HEK293 (cell line): ENCODE results near the gene SKOR1.

Experiments
- BCL11B ChIP-seq: fragments of 450-650 bp; formaldehyde crosslinking; IDR thresholded peaks from 2 replicates; pipeline ENCODE4 v1.5.1; 2016; ENCODE audit warnings: low read depth, missing biosample characterization, missing genetic modification characterization
- GFI1B ChIP-seq: fragments of 450-650 bp; formaldehyde crosslinking; IDR thresholded peaks from 2 replicates; pipeline ENCODE4 v1.5.1; 2016; ENCODE audit warnings: missing biosample characterization, missing genetic modification characterization
- GLIS1 ChIP-seq: fragments of 450-650 bp; formaldehyde crosslinking; IDR thresholded peaks from 2 replicates; pipeline ENCODE4 v1.5.1; 2016; ENCODE audit warnings: missing biosample characterization, missing genetic modification characterization
- KLF8 ChIP-seq: fragments of 450-650 bp; formaldehyde crosslinking; IDR thresholded peaks from 2 replicates; pipeline ENCODE4 v1.5.1; 2016; ENCODE audit warnings: missing biosample characterization, missing genetic modification characterization
- SP2 ChIP-seq: fragments of 450-650 bp; formaldehyde crosslinking; IDR thresholded peaks from 2 replicates; pipeline ENCODE4 v1.5.1; 2016; ENCODE audit warnings: missing biosample characterization, missing genetic modification characterization
- TRIM28 ChIP-seq: IDR thresholded peaks from 2 replicates; pipeline ENCODE4 v1.6.1; 2011; ENCODE audit warnings: low read length, control low read depth, borderline replicate concordance
- WT1 ChIP-seq: fragments of 450-650 bp; formaldehyde crosslinking; IDR thresholded peaks from 2 replicates; pipeline ENCODE4 v1.5.1; 2016; ENCODE audit warnings: missing biosample characterization, missing genetic modification characterization
- ZFP69B ChIP-seq: fragments of 450-650 bp; formaldehyde crosslinking; IDR thresholded peaks from 2 replicates; pipeline ENCODE4 v1.5.1; 2016; ENCODE audit warnings: missing biosample characterization, missing genetic modification characterization
- ZNF10 ChIP-seq: fragments of 450-650 bp; formaldehyde crosslinking; IDR thresholded peaks from 2 replicates; pipeline ENCODE4 v1.5.1; 2017; ENCODE audit warnings: missing biosample characterization, missing genetic modification characterization
- ZNF114 ChIP-seq: fragments of 450-650 bp; formaldehyde crosslinking; IDR thresholded peaks from 2 replicates; pipeline ENCODE4 v1.5.0; 2017; ENCODE audit warnings: missing biosample characterization, missing genetic modification characterization
- ZNF138 ChIP-seq: fragments of 450-650 bp; formaldehyde crosslinking; IDR thresholded peaks from 2 replicates; pipeline ENCODE4 v1.5.1; 2016; ENCODE audit warnings: missing biosample characterization, missing genetic modification characterization, borderline replicate concordance
- ZNF18 ChIP-seq: fragments of 450-650 bp; formaldehyde crosslinking; IDR thresholded peaks from 2 replicates; pipeline ENCODE4 v1.5.1; 2016; ENCODE audit warnings: missing biosample characterization, missing genetic modification characterization
- ZNF184 ChIP-seq: fragments of 450-650 bp; IDR thresholded peaks from 2 replicates; pipeline ENCODE4 v1.5.1; 2018; ENCODE audit warnings: missing biosample characterization, mild to moderate bottlenecking, missing genetic modification characterization
- ZNF214 ChIP-seq: fragments of 450-650 bp; formaldehyde crosslinking; IDR thresholded peaks from 2 replicates; pipeline ENCODE4 v1.5.1; 2017; ENCODE audit warnings: missing biosample characterization, mild to moderate bottlenecking, missing genetic modification characterization, borderline replicate concordance
- ZNF23 ChIP-seq: fragments of 450-650 bp; formaldehyde crosslinking; IDR thresholded peaks from 2 replicates; pipeline ENCODE4 v1.5.1; 2016; ENCODE audit warnings: missing biosample characterization, missing genetic modification characterization, borderline replicate concordance
- ZNF391 ChIP-seq: fragments of 450-650 bp; formaldehyde crosslinking; IDR thresholded peaks from 2 replicates; pipeline ENCODE4 v1.5.1; 2016; ENCODE audit warnings: low read depth, missing biosample characterization, missing genetic modification characterization, borderline replicate concordance
- ZNF394 ChIP-seq: fragments of 450-650 bp; formaldehyde crosslinking; IDR thresholded peaks from 2 replicates; pipeline ENCODE4 v1.5.1; 2016; ENCODE audit warnings: missing biosample characterization, missing genetic modification characterization, mild to moderate bottlenecking, moderate library complexity, borderline replicate concordance
- ZNF449 ChIP-seq: fragments of 450-650 bp; formaldehyde crosslinking; IDR thresholded peaks from 2 replicates; pipeline ENCODE4 v1.5.1; 2017; ENCODE audit warnings: missing biosample characterization, mild to moderate bottlenecking, missing genetic modification characterization, moderate library complexity
- ZNF473 ChIP-seq: fragments of 450-650 bp; formaldehyde crosslinking; IDR thresholded peaks from 2 replicates; pipeline ENCODE4 v1.5.1; 2017; ENCODE audit warnings: missing biosample characterization, missing genetic modification characterization
- ZNF513 ChIP-seq: fragments of 450-650 bp; IDR thresholded peaks from 2 replicates; pipeline ENCODE4 v1.5.1; 2018; ENCODE audit warnings: missing biosample characterization, missing genetic modification characterization
- ZNF529 ChIP-seq: fragments of 450-650 bp; formaldehyde crosslinking; IDR thresholded peaks from 2 replicates; pipeline ENCODE4 v1.5.1; 2017; ENCODE audit warnings: missing genetic modification characterization, missing biosample characterization; ENCODE audit not compliant: insufficient replicate concordance
- ZNF600 ChIP-seq: fragments of 450-650 bp; formaldehyde crosslinking; IDR thresholded peaks from 2 replicates; pipeline ENCODE4 v1.5.1; 2016; ENCODE audit warnings: missing biosample characterization, missing genetic modification characterization
- ZNF629 ChIP-seq: fragments of 450-650 bp; formaldehyde crosslinking; IDR thresholded peaks from 2 replicates; pipeline ENCODE4 v1.5.1; 2017; ENCODE audit warnings: missing biosample characterization, missing genetic modification characterization
- ZNF768 ChIP-seq: fragments of 450-650 bp; formaldehyde crosslinking; IDR thresholded peaks from 2 replicates; pipeline ENCODE4 v1.5.1; 2018; ENCODE audit warnings: missing biosample characterization, mild to moderate bottlenecking, missing genetic modification characterization
- ZNF791 ChIP-seq: fragments of 450-650 bp; formaldehyde crosslinking; IDR thresholded peaks from 2 replicates; pipeline ENCODE4 v1.5.1; 2016; ENCODE audit warnings: missing biosample characterization, missing genetic modification characterization
- ZNF792 ChIP-seq: fragments of 450-650 bp; formaldehyde crosslinking; IDR thresholded peaks from 2 replicates; pipeline ENCODE4 v1.5.1; 2016; ENCODE audit warnings: missing biosample characterization, missing genetic modification characterization
- ZSCAN5A ChIP-seq: fragments of 450-650 bp; formaldehyde crosslinking; IDR thresholded peaks from 2 replicates; pipeline ENCODE4 v1.5.1; 2016; ENCODE audit warnings: missing biosample characterization, missing genetic modification characterization
- TF ChIP-seq, protein P1 (sequence below): fragments of 450-650 bp; formaldehyde crosslinking; IDR thresholded peaks from 2 replicates; pipeline ENCODE4 v1.5.1; 2017; ENCODE audit warnings: missing biosample characterization, missing genetic modification characterization
- TF ChIP-seq, protein P2 (sequence below): fragments of 450-650 bp; formaldehyde crosslinking; IDR thresholded peaks from 2 replicates; pipeline ENCODE4 v1.5.1; 2016; ENCODE audit warnings: missing biosample characterization, missing genetic modification characterization
- TF ChIP-seq, protein P3 (sequence below): fragments of 450-650 bp; formaldehyde crosslinking; IDR thresholded peaks from 2 replicates; pipeline ENCODE4 v1.5.1; 2016; ENCODE audit warnings: missing biosample characterization, missing genetic modification characterization

Gene SKOR1

DNA sequence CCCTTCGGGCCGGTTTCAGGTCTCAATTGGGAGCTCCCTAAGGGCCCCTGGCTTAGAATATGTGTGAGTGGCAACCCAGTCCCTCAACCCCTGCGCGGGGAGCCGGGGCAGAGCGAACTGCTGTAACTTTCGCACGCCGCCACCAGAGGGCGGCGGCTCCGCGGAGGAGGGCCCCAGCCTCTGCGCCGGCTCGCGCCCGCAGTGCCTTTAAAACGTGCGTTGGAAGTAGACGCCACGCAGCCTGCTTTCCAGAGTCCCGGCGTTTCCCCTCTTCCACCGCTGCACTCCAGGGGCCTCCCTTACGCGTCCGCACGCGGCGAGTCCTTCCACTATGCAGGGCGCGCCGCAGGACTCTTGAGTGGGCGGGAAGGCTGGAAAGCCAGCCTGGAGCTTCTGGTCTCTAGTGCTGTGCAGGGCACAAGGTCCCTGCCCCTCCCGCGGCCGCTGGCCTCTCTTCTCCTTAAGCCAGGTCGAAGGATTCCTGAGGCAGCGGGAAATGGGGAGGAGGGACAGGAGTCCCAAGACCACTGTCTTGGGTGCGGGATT is 38.2 kb downstream of the SKOR1 start (continued):
- no peak for TF ChIP-seq ZNF114 (tag by site-specific recombination)
- 0 out of 2 replicates have a peak, but pooled peaks have one; percentile 19 for TF ChIP-seq ZNF10 (tag by site-specific recombination)
- no peak for TF ChIP-seq ZNF23 (tag by site-specific recombination)
- TF ChIP-seq ZFP69B (tag by site-specific recombination): peak; percentile 78; the same call in 1 of the 2 replicates
- TF ChIP-seq ZNF792: no peak
- TF ChIP-seq GFI1B (tag by site-specific recombination): no peak
- peak; percentile 59; the same call in 1 of the 2 replicates for TF ChIP-seq ZNF184 (tag by site-specific recombination)
- TF ChIP-seq ZNF600 (tag by site-specific recombination): peak; percentile 92
- TF ChIP-seq, protein P1, sequence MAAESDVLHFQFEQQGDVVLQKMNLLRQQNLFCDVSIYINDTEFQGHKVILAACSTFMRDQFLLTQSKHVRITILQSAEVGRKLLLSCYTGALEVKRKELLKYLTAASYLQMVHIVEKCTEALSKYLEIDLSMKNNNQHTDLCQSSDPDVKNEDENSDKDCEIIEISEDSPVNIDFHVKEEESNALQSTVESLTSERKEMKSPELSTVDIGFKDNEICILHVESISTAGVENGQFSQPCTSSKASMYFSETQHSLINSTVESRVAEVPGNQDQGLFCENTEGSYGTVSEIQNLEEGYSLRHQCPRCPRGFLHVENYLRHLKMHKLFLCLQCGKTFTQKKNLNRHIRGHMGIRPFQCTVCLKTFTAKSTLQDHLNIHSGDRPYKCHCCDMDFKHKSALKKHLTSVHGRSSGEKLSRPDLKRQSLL (tag by site-specific recombination): no peak
- 0 out of 2 replicates have a peak, but pooled peaks have one; percentile 13 for TF ChIP-seq ZNF394 (tag by site-specific recombination)
- TF ChIP-seq ZNF138: no peak
- no peak for TF ChIP-seq BCL11B (tag by site-specific recombination)
- no peak for TF ChIP-seq ZNF18 (tag by site-specific recombination)
- peak; percentile 56; the same call in 1 of the 2 replicates for TF ChIP-seq ZSCAN5A (tag by site-specific recombination)
- TF ChIP-seq WT1 (tag by site-specific recombination): no peak
- no peak for TF ChIP-seq ZNF449 (tag by site-specific recombination)
- TF ChIP-seq, protein P2, sequence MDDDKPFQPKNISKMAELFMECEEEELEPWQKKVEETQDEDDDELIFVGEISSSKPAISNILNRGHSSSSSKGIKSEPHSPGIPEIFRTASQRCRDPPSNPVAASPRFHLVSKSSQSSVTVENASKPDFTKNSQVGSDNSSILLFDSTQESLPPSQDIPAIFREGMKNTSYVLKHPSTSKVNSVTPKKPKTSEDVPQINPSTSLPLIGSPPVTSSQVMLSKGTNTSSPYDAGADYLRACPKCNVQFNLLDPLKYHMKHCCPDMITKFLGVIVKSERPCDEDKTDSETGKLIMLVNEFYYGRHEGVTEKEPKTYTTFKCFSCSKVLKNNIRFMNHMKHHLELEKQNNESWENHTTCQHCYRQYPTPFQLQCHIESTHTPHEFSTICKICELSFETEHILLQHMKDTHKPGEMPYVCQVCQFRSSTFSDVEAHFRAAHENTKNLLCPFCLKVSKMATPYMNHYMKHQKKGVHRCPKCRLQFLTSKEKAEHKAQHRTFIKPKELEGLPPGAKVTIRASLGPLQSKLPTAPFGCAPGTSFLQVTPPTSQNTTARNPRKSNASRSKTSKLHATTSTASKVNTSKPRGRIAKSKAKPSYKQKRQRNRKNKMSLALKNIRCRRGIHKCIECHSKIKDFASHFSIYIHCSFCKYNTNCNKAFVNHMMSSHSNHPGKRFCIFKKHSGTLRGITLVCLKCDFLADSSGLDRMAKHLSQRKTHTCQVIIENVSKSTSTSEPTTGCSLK (tag by site-specific recombination): no peak
- peak; percentile 23; the same call in 1 of the 2 replicates for TF ChIP-seq ZNF768
- TF ChIP-seq, protein P3, sequence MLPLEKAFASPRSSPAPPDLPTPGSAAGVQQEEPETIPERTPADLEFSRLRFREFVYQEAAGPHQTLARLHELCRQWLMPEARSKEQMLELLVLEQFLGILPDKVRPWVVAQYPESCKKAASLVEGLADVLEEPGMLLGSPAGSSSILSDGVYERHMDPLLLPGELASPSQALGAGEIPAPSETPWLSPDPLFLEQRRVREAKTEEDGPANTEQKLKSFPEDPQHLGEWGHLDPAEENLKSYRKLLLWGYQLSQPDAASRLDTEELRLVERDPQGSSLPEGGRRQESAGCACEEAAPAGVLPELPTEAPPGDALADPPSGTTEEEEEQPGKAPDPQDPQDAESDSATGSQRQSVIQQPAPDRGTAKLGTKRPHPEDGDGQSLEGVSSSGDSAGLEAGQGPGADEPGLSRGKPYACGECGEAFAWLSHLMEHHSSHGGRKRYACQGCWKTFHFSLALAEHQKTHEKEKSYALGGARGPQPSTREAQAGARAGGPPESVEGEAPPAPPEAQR (tag by site-specific recombination): no peak
- no peak for TF ChIP-seq ZNF473 (tag by site-specific recombination)
- TF ChIP-seq ZNF629: 0 out of 2 replicates have a peak, but pooled peaks have one; percentile 37
- TF ChIP-seq ZNF214: no peak
- TF ChIP-seq ZNF513: no peak
- peak; percentile 33; the same call in 1 of the 2 replicates for TF ChIP-seq SP2 (tag by site-specific recombination)
- TF ChIP-seq GLIS1 (tag by site-specific recombination): peak; percentile 51
- 0 out of 2 replicates have a peak, but pooled peaks have one; percentile 25 for TF ChIP-seq KLF8 (tag by site-specific recombination)
- no peak for TF ChIP-seq TRIM28
- TF ChIP-seq ZNF391: peak; percentile 99; the same call in 1 of the 2 replicates
- no peak for TF ChIP-seq ZNF529 (tag by site-specific recombination)
- TF ChIP-seq ZNF791: no peak
